ENCODE measurements around the gene MYCBP.

DNA sequence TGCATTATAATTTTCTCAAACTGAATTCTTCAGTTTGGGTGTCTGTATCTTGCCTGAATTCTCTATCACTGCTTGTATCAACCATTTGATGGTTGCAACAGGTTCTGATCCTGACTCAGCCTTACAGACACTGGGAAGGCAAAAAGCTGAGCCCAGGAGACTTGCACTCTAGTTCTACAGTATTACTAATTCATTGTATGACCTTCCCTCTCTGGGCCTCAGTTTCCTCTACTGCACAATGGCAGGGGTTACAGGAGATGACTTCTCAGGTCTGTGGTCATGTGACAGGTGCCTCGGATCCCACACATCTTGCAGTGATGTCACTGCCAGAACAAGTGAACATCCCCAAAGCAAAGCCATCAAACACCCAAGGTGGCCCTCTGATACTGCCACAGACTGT, 52.3 kb downstream of the MYCBP start:
- TF ChIP-seq, protein P1, sequence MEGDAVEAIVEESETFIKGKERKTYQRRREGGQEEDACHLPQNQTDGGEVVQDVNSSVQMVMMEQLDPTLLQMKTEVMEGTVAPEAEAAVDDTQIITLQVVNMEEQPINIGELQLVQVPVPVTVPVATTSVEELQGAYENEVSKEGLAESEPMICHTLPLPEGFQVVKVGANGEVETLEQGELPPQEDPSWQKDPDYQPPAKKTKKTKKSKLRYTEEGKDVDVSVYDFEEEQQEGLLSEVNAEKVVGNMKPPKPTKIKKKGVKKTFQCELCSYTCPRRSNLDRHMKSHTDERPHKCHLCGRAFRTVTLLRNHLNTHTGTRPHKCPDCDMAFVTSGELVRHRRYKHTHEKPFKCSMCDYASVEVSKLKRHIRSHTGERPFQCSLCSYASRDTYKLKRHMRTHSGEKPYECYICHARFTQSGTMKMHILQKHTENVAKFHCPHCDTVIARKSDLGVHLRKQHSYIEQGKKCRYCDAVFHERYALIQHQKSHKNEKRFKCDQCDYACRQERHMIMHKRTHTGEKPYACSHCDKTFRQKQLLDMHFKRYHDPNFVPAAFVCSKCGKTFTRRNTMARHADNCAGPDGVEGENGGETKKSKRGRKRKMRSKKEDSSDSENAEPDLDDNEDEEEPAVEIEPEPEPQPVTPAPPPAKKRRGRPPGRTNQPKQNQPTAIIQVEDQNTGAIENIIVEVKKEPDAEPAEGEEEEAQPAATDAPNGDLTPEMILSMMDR (IDR thresholded peaks at IDR 0.05): no peak
- TF ChIP-seq POLR2A (IDR thresholded peaks at IDR 0.05) (no peak), EP300 (IDR thresholded peaks at IDR 0.05) (no peak)

Measured in ovary (tissue), 3 donors.